ENCODE measurements around the gene TTC22. TPM values are rescaled to one million over a fixed set of nuclear protein-coding genes. Genes with fewer than 3 reads are reported as not detected.

The TTC22 gene
- not detected in 2 replicates for total RNA-seq

- Histone ChIP-seq H3K36me3 (ENCODE audit: insufficient read depth, low read length) (no peaks in the 10 kb centered on the region), H3K4me2 (ENCODE audit: insufficient read depth, low read length) (peak within 1 kb of the TSS; percentile 51), H4K20me1 (ENCODE audit: insufficient read depth, low read length) (no peaks in the 10 kb centered on the region), H3K79me2 (ENCODE audit: insufficient read depth, low read length) (no peaks in the 10 kb centered on the region), H3K4me1 (ENCODE audit: insufficient read depth, low read length) (peaks cover 12% of the 10 kb centered on the region), H2AFZ (ENCODE audit: low read length) (peak within 1 kb of the TSS; percentile 59), H3K4me3 (ENCODE audit: insufficient read depth, low read length) (peak within 1 kb of the TSS; percentile 42), H3K9me3 (ENCODE audit: low read depth, low read length) (no peaks in the 10 kb centered on the region), H3K27me3 (ENCODE audit: insufficient read depth, low read length) (peaks cover 26% of the 10 kb centered on the region), H3K27ac (ENCODE audit: low read depth, low read length) (no peak within 1 kb of the TSS)
- peak; percentile 45 for TF ChIP-seq CTCF (IDR thresholded peaks at IDR 0.05; ENCODE audit: extremely low read depth, low read depth, low read length)
- peak; percentile 73 for DNase-seq (ENCODE audit: insufficient read length, low spot score, missing footprints)
These were observed at the start of gene TTC22 for GRCh38 chr1:54800899-54801759. TTC22 (minus strand) TSS chr1:54801323; CDS start chr1:54801163, 160 bp downstream.

GRCh38 chr1:54850737-54851136 is 49.6 kb upstream of the TTC22 start:
- peak overlapping the region; percentile 75 for H3K27ac ChIP-seq (ENCODE audit: low read depth, low read length)

GRCh38 chr1:54850069-54850730 is 49.1 kb upstream of the TTC22 start:
- H3K4me2 ChIP-seq (ENCODE audit: insufficient read depth, low read length) = peak overlapping the region; percentile 15
- no peaks in the 10 kb centered on the region for H3K9me3 ChIP-seq (ENCODE audit: low read depth, low read length)
- no peak for TF ChIP-seq CTCF (IDR thresholded peaks at IDR 0.05; ENCODE audit: extremely low read depth, low read depth, low read length)
- H2AFZ ChIP-seq (ENCODE audit: low read length) = no peak overlapping the region
- H3K36me3 ChIP-seq (ENCODE audit: insufficient read depth, low read length) = peaks cover 43% of the 10 kb centered on the region
- peak overlapping the region; percentile 2 for H3K4me3 ChIP-seq (ENCODE audit: insufficient read depth, low read length)
- H3K27me3 ChIP-seq (ENCODE audit: insufficient read depth, low read length) = no peaks in the 10 kb centered on the region
- peak; percentile 82 for DNase-seq (ENCODE audit: insufficient read length, low spot score, missing footprints)
- no peaks in the 10 kb centered on the region for H4K20me1 ChIP-seq (ENCODE audit: insufficient read depth, low read length)
- H3K79me2 ChIP-seq (ENCODE audit: insufficient read depth, low read length) = no peaks in the 10 kb centered on the region
- peaks cover 20% of the 10 kb centered on the region for H3K4me1 ChIP-seq (ENCODE audit: insufficient read depth, low read length)
- H3K27ac ChIP-seq (ENCODE audit: low read depth, low read length) = peak overlapping the region; percentile 75

More at GRCh38 chr1:54850737-54851136, 49.6 kb upstream of the TTC22 start:
- H3K27me3 ChIP-seq (ENCODE audit: insufficient read depth, low read length) = no peaks in the 10 kb centered on the region
- peak; percentile 98 for DNase-seq (ENCODE audit: insufficient read length, low spot score, missing footprints)
- H3K4me3 ChIP-seq (ENCODE audit: insufficient read depth, low read length) = peak overlapping the region; percentile 2
- peaks cover 20% of the 10 kb centered on the region for H3K4me1 ChIP-seq (ENCODE audit: insufficient read depth, low read length)
- H3K79me2 ChIP-seq (ENCODE audit: insufficient read depth, low read length) = peaks cover 3% of the 10 kb centered on the region
- no peak for TF ChIP-seq CTCF (IDR thresholded peaks at IDR 0.05; ENCODE audit: extremely low read depth, low read depth, low read length)
- H4K20me1 ChIP-seq (ENCODE audit: insufficient read depth, low read length) = no peaks in the 10 kb centered on the region
- peaks cover 46% of the 10 kb centered on the region for H3K36me3 ChIP-seq (ENCODE audit: insufficient read depth, low read length)
- no peak overlapping the region for H2AFZ ChIP-seq (ENCODE audit: low read length)
- H3K4me2 ChIP-seq (ENCODE audit: insufficient read depth, low read length) = peak overlapping the region; percentile 15
- no peaks in the 10 kb centered on the region for H3K9me3 ChIP-seq (ENCODE audit: low read depth, low read length)
